ENCODE results near the gene ELOVL3. TPM values are rescaled to one million over a fixed set of nuclear protein-coding genes. Genes with fewer than 3 reads are reported as not detected.

ELOVL3 gene
- total RNA-seq, 4 donors from 2014 or later, result 1.3 to 3.6 (median 3.2) TPM

DNA sequence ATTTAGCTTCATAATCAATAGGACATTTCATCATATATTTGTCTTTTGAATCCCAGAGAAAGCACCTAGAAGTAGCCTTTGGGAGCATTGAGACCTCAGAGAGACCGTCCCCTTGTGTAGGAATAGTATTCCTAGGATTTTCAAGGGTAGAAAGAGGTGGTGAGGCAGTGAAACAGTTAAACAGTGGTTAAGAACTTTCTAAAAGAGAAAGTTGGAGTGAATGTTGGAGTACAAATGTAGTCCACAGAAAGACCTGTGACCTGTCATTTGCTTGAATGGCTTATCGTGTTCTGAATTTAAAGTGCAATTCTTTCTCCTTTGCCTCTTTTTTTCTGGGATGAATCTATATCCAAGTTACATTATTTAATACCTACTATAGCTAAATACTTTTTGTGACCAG, 49.2 kb downstream of the ELOVL3 start:
- TF ChIP-seq, protein P1, sequence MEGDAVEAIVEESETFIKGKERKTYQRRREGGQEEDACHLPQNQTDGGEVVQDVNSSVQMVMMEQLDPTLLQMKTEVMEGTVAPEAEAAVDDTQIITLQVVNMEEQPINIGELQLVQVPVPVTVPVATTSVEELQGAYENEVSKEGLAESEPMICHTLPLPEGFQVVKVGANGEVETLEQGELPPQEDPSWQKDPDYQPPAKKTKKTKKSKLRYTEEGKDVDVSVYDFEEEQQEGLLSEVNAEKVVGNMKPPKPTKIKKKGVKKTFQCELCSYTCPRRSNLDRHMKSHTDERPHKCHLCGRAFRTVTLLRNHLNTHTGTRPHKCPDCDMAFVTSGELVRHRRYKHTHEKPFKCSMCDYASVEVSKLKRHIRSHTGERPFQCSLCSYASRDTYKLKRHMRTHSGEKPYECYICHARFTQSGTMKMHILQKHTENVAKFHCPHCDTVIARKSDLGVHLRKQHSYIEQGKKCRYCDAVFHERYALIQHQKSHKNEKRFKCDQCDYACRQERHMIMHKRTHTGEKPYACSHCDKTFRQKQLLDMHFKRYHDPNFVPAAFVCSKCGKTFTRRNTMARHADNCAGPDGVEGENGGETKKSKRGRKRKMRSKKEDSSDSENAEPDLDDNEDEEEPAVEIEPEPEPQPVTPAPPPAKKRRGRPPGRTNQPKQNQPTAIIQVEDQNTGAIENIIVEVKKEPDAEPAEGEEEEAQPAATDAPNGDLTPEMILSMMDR (IDR thresholded peaks at IDR 0.05; ENCODE audit: low read depth), result no peak

DNA sequence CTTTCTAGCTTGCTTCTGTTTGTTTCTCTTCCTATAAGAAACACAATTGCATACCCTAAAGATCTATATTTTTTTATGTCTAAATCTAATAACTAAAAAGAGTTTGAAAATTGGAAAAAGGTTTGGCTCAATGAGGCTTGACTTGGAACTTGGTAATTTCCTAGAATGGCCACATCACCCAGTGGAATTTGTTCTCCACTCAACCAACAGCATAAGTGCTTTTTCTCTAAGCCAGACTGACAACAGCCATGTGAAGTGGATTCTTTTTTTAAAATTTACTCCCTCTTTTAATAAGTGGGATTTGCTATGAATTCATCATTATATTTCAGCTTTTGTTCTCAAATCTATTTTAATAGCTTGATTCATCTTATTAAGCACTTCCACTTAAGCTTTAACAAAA, 53.0 kb downstream of the ELOVL3 start:
- TF ChIP-seq, protein P1 (IDR thresholded peaks at IDR 0.05; ENCODE audit: low read depth), result no peak

Other genes starting within 250 kb of the ELOVL3 start
- gene ARMH3, start 170.1 kb upstream of the ELOVL3 start, total RNA-seq, result 10 to 100 TPM; 11.9 to 18.4 (median 17.9) TPM
- gene HPS6, start 160.9 kb upstream of the ELOVL3 start, total RNA-seq, result 10 to 100 TPM in 3 of 4 donors, 1 to 10 TPM in 1; 7.2 to 27.9 (median 16.7) TPM
- gene LDB1, start 105.9 kb upstream of the ELOVL3 start, total RNA-seq, result 10 to 100 TPM; 15.8 to 42.0 (median 29.2) TPM
- 10 to 100 TPM in 3 of 4 donors, 1 to 10 TPM in 1; 9.2 to 23.6 (median 10.3) TPM for gene PPRC1, start 93.3 kb upstream of the ELOVL3 start, total RNA-seq
- gene NOLC1, start 73.9 kb upstream of the ELOVL3 start, total RNA-seq, result 10 to 100 TPM; 19.2 to 30.7 (median 22.0) TPM
- not detected for gene PITX3, start 15.2 kb downstream of the ELOVL3 start, total RNA-seq
- 10 to 100 TPM; 21.6 to 34.3 (median 24.0) TPM for gene GBF1, start 19.2 kb downstream of the ELOVL3 start, total RNA-seq
- gene NFKB2, start 169.4 kb downstream of the ELOVL3 start, total RNA-seq, result 10 to 100 TPM in 3 of 4 donors, 1 to 10 TPM in 1; 7.7 to 20.3 (median 12.4) TPM
- 1 to 10 TPM in 1 of 4 donors, under 1 TPM in 3; 0.22 to 1.4 (median 0.54) TPM for gene PSD, start 192.5 kb downstream of the ELOVL3 start, total RNA-seq
- 10 to 100 TPM in 3 of 4 donors, 1 to 10 TPM in 1; 8.0 to 31.3 (median 15.5) TPM for gene FBXL15, start 194.5 kb downstream of the ELOVL3 start, total RNA-seq
- 10 to 100 TPM; 24.0 to 50.9 (median 40.7) TPM for gene CUEDC2, start 206.3 kb downstream of the ELOVL3 start, total RNA-seq
- not detected for gene C10orf95, start 225.2 kb downstream of the ELOVL3 start, total RNA-seq

Data from subcutaneous adipose tissue (tissue), 4 donors.